NT2/D1 (cell line): ENCODE measurements around the gene TBC1D22A.

Experiments used
- SUZ12 ChIP-seq: IDR thresholded peaks from 2 replicates; pipeline ENCODE4 v1.6.1; 2011; ENCODE audit not compliant: insufficient read length, insufficient read depth; ENCODE audit errors: extremely low read depth
- YY1 ChIP-seq: IDR thresholded peaks from 2 replicates; pipeline ENCODE4 v1.6.1; 2011; ENCODE audit not compliant: insufficient read length, insufficient read depth
- ZNF274 ChIP-seq: IDR thresholded peaks from 2 replicates; pipeline ENCODE4 v1.6.1; 2011; ENCODE audit warnings: mild to moderate bottlenecking, low read depth, low read length

- no peak for TF ChIP-seq YY1
- TF ChIP-seq SUZ12: no peak
- TF ChIP-seq ZNF274: no peak
Measured at GRCh38 chr22:46757104-46757503, 5.3 kb upstream of the TBC1D22A start.
